ENCODE results near the gene HDAC5.
A peak's percentile ranks its signal among the peaks of the same experiment; 100 is the strongest.
"Not testable (repeated sequence)": the region's sequence is repeated elsewhere in the genome, so short reads cannot be mapped to it uniquely, and the experiment has no call there.

The HDAC5 gene

GRCh38 chr17:44123356-44124117, at the start of gene HDAC5:
Gene HDAC5, minus strand, starts transcription at chr17:44123641. Its CDS starts 6,126 bp downstream, at chr17:44117515.
- peak; percentile 97 for DNase-seq

- DNase-seq: no peak
Observed at GRCh38 chr17:44171931-44172455, 48.6 kb upstream of the HDAC5 start.

- peak; percentile 85 for DNase-seq
Observed at GRCh38 chr17:44170499-44171201, 47.2 kb upstream of the HDAC5 start, which contains the start of gene ASB16. Gene ASB16, plus strand, starts transcription at chr17:44170704. Its CDS starts 86 bp downstream, at chr17:44170790.

- DNase-seq: peak; percentile 73
Observed at GRCh38 chr17:44170135-44170498, 46.7 kb upstream of the HDAC5 start.

GRCh38 chr17:44167181-44167861, 43.9 kb upstream of the HDAC5 start:
- DNase-seq: no peak

- DNase-seq: no peak
Observed at GRCh38 chr17:44164476-44164875, 41.0 kb upstream of the HDAC5 start.

GRCh38 chr17:44159519-44160210, 36.2 kb upstream of the HDAC5 start:
- no peak for DNase-seq

GRCh38 chr17:44155488-44155887, 32.0 kb upstream of the HDAC5 start:
- DNase-seq: no peak

GRCh38 chr17:44152875-44153274, 29.4 kb upstream of the HDAC5 start:
- DNase-seq: no peak

GRCh38 chr17:44149750-44150329, 26.4 kb upstream of the HDAC5 start:
- DNase-seq: no peak

GRCh38 chr17:44149066-44149465, 25.6 kb upstream of the HDAC5 start:
- DNase-seq: not testable (repeated sequence)

- DNase-seq: no peak
Observed at GRCh38 chr17:44147812-44148211, 24.4 kb upstream of the HDAC5 start.

GRCh38 chr17:44146375-44147346, 23.2 kb upstream of the HDAC5 start:
- peak; percentile 1 for DNase-seq

GRCh38 chr17:44144966-44145739, 21.7 kb upstream of the HDAC5 start:
- peak; percentile 1 for DNase-seq

- DNase-seq: not testable (repeated sequence)
Observed at GRCh38 chr17:44143921-44144320, 20.5 kb upstream of the HDAC5 start.

- DNase-seq: peak; percentile 41
Observed at GRCh38 chr17:44137891-44138709, 14.7 kb upstream of the HDAC5 start.

GRCh38 chr17:44134752-44135568, 11.5 kb upstream of the HDAC5 start:
- no peak for DNase-seq

GRCh38 chr17:44133918-44134476, 10.6 kb upstream of the HDAC5 start:
- no peak for DNase-seq
